ENCODE measurements around the gene ZNF350.

ZNF350 gene

DNA sequence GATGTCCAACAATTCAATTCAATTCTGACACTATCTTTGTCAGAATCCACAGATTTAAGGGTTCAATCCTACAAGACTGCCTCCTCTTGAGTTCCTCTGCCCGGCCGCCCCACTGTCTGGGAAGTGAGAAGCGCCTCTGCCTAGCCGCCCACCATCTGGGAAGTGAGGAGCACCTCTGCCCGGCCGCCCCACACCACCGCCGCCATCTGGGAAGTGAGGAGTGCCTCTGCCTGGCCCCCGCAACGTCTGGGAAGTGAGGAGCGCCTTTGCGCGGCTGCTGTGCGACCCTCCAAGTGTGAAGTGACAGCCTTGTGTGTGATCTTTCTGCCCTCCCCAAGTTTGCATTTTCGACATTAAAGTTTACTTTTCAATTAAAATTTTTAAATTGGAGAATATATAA, 35.6 kb upstream of the ZNF350 start:
- H3K36me3 Mint-ChIP-seq (ENCODE audit: low read depth), result peaks cover 98% of the 10 kb centered on the region

DNA sequence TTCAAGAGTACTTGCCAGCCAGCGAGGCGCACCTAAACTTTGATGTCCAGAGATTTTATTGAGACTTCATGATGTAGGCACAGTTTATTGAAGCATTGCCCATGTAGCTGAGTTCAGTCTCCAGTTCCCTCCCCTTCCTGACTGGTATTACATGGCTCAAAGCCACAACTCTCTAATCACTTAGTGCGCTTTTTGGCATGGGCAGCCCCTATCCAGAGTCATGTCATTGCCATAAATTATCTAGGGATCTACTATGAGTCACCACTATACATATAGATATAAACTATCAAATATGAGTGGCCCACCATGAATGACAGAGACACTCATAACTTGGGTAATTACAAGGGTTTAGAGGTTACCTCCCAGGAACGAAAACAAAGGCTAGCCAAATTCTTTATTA, 33.9 kb upstream of the ZNF350 start:
- Mint-ChIP-seq H3K27me3 (ENCODE audit: low read depth) (no peaks in the 10 kb centered on the region), H3K27ac (no peak overlapping the region), H3K36me3 (ENCODE audit: low read depth) (peaks cover 98% of the 10 kb centered on the region), H3K4me3 (no peak overlapping the region), H3K9me3 (peaks cover 88% of the 10 kb centered on the region), H3K4me1 (no peaks in the 10 kb centered on the region)
- TF ChIP-seq, protein P1, sequence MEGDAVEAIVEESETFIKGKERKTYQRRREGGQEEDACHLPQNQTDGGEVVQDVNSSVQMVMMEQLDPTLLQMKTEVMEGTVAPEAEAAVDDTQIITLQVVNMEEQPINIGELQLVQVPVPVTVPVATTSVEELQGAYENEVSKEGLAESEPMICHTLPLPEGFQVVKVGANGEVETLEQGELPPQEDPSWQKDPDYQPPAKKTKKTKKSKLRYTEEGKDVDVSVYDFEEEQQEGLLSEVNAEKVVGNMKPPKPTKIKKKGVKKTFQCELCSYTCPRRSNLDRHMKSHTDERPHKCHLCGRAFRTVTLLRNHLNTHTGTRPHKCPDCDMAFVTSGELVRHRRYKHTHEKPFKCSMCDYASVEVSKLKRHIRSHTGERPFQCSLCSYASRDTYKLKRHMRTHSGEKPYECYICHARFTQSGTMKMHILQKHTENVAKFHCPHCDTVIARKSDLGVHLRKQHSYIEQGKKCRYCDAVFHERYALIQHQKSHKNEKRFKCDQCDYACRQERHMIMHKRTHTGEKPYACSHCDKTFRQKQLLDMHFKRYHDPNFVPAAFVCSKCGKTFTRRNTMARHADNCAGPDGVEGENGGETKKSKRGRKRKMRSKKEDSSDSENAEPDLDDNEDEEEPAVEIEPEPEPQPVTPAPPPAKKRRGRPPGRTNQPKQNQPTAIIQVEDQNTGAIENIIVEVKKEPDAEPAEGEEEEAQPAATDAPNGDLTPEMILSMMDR (IDR thresholded peaks at IDR 0.05; ENCODE audit: unreplicated experiment in 3 of 3), result no peak

More for the DNA sequence above, 35.6 kb upstream of the ZNF350 start:
- H3K4me1 Mint-ChIP-seq, result peaks cover 4% of the 10 kb centered on the region
- no peaks in the 10 kb centered on the region for H3K27me3 Mint-ChIP-seq (ENCODE audit: low read depth)
- H3K4me3 Mint-ChIP-seq, result no peak overlapping the region
- H3K27ac Mint-ChIP-seq, result no peak overlapping the region
- H3K9me3 Mint-ChIP-seq, result peaks cover 85% of the 10 kb centered on the region
- TF ChIP-seq, protein P1 (IDR thresholded peaks at IDR 0.05; ENCODE audit: unreplicated experiment in 3 of 3), result no peak

DNA sequence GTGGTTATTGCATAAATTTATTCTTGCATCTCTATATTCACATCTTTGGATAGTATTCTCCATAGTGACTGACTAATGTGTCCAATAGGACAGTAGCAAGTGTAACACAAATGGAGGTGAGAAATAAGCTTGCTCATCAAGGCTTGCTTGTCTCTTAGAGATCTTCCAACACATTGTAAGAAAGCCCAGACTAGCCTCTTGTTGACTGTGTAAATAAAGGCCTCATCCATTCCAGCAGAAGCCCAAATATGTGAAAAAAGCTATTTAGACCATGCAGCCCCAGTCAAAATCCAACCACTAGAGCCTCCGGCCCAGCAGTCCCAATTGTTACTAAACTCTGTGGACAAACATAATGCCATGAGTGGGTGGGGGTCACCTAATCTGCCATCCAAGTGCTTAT, 24.0 kb upstream of the ZNF350 start:
- TF ChIP-seq, protein P1 (IDR thresholded peaks at IDR 0.05; ENCODE audit: unreplicated experiment in 3 of 3), result no peak
- H3K4me1 Mint-ChIP-seq, result peaks cover 10% of the 10 kb centered on the region
- H3K27ac Mint-ChIP-seq, result no peak overlapping the region
- no peaks in the 10 kb centered on the region for H3K27me3 Mint-ChIP-seq (ENCODE audit: low read depth)
- peak overlapping the region; percentile 15 to 69 (median 22) for H3K4me3 Mint-ChIP-seq
- H3K36me3 Mint-ChIP-seq (ENCODE audit: low read depth), result peaks cover 81% of the 10 kb centered on the region
- H3K9me3 Mint-ChIP-seq, result peaks cover 54% of the 10 kb centered on the region

DNA sequence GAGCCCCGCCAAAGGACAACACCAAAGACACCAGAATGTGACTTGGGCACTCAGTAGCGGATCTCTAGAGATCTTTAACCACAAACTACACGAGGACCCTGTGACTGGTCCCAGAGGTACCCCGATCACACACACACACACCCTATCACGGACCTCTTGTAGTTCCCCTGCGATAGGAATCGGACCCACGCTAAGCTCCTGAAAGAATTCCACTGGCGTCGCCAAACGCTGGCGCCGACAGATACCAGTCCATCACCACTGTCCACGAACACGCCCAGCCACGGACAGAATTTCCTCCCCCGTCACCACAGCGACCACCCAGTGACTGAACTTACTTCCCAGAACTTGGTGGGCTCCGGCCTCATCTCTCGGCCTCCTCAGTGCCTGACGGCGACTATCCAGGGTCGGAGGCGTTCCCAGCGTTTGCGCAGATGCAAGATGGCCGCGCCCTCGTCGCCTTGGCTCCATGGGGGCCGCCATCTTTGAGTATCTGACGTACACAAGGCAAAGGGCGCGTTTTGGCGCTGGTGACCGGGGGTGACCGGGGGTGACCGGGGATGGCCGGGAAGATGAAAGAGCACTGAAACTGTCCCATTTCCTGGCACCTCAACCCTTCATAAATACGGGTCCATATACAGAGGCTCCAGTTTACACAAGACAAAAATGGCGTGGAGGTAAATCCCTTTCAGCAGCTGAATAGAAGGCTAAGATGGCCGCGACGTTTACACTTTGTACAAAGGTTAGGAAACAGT, 21.3 kb upstream of the ZNF350 start, which contains the start of gene ZNF615:
TSS of gene ZNF615 (minus strand) at position 406 of the 752 bp plus-strand sequence. CDS start 4,500 bp downstream, outside the sequence.
- Mint-ChIP-seq H3K36me3 (ENCODE audit: low read depth) (peaks cover 76% of the 10 kb centered on the region), H3K4me3 (peak within 1 kb of the TSS; percentile 94 to 99 (median 95)), H3K27me3 (ENCODE audit: low read depth) (no peaks in the 10 kb centered on the region), H3K4me1 (peaks cover 10% of the 10 kb centered on the region), H3K27ac (peak within 1 kb of the TSS; percentile 97 to 99 (median 97)), H3K9me3 (peaks cover 63% of the 10 kb centered on the region)
- TF ChIP-seq, protein P1 (IDR thresholded peaks at IDR 0.05; ENCODE audit: unreplicated experiment in 3 of 3), result no peak

DNA sequence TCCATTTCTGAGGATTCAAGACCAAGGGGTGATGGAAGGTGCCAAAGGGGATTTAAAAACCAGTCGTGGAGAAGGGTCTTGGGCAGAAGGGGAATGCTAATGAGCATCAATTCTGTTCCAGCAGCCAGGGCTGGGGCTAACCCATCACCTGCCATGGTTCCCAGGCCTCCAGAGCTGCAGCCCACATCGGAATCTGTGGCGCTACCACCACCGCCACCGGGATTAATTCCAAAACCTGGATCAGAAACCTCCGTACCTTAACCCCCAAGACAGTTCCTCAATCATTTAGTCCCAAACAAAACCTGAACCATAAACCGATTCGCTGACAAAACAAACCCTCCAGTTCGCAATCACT, 20.8 kb upstream of the ZNF350 start:
- H3K9me3 Mint-ChIP-seq, result peaks cover 60% of the 10 kb centered on the region
- peak overlapping the region; percentile 97 to 99 (median 97) for H3K27ac Mint-ChIP-seq
- H3K27me3 Mint-ChIP-seq (ENCODE audit: low read depth), result no peaks in the 10 kb centered on the region
- TF ChIP-seq, protein P1 (IDR thresholded peaks at IDR 0.05; ENCODE audit: unreplicated experiment in 3 of 3), result no peak
- H3K36me3 Mint-ChIP-seq (ENCODE audit: low read depth), result peaks cover 75% of the 10 kb centered on the region
- peaks cover 10% of the 10 kb centered on the region for H3K4me1 Mint-ChIP-seq
- H3K4me3 Mint-ChIP-seq, result peak overlapping the region; percentile 94 to 99 (median 95)

All from nephron (organoid).